IPS-15b (cell line): ENCODE results near the gene ZFYVE27.

Experiments
- H3K27me3 ChIP-seq: one replicate; pipeline ENCODE4 v1.6.1; 2013; ENCODE audit warnings: low read length; ENCODE audit not compliant: control insufficient read depth, insufficient read depth
- H3K36me3 ChIP-seq: one replicate; pipeline ENCODE4 v1.6.1; 2013; ENCODE audit warnings: low read length; ENCODE audit not compliant: control insufficient read depth, insufficient read depth
- H3K4me1 ChIP-seq: one replicate; pipeline ENCODE4 v1.6.1; 2013; ENCODE audit warnings: mild to moderate bottlenecking, low read length; ENCODE audit not compliant: control insufficient read depth, insufficient read depth
- H3K4me3 ChIP-seq: one replicate; pipeline ENCODE4 v1.5.1; 2013; ENCODE audit warnings: low read depth, low read length
- H3K9ac ChIP-seq: one replicate; pipeline ENCODE4 v1.6.1; 2013; ENCODE audit warnings: low read depth, mild to moderate bottlenecking, low read length
- H3K9me3 ChIP-seq: one replicate; pipeline ENCODE4 v1.6.1; 2013; ENCODE audit warnings: mild to moderate bottlenecking, low read length; ENCODE audit not compliant: control insufficient read depth, insufficient read depth

The ZFYVE27 gene

GRCh38 chr10:97791824-97792721 lies 55.1 kb downstream of the ZFYVE27 start:
- no peaks in the 10 kb centered on the region for H3K36me3 ChIP-seq
- H3K4me3 ChIP-seq, result no peak overlapping the region
- H3K27me3 ChIP-seq, result no peaks in the 10 kb centered on the region
- H3K9ac ChIP-seq, result no peak overlapping the region
- H3K9me3 ChIP-seq, result no peaks in the 10 kb centered on the region
- no peaks in the 10 kb centered on the region for H3K4me1 ChIP-seq

DNA sequence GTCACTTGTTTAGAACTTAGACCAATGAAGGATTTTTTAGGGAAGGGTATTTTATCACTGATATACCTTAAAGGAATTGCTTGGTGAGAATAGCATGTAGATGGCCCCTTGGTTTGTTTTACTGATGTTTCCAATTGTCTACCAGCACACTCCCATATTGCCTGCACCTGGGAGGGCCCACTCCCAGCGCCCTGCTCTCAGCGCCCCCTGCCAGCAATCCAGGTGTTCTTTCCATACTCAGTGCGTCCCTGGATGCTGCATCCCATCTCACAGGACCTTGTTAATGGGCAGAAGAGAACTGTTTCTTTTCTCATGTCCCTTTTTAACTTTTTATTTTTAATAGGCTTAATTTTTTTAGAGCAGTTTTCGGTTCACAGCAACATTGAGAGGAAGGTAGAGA lies 59.0 kb downstream of the ZFYVE27 start:
- no peaks in the 10 kb centered on the region for H3K27me3 ChIP-seq

GRCh38 chr10:97796651-97797050 lies 59.7 kb downstream of the ZFYVE27 start:
- no peaks in the 10 kb centered on the region for H3K27me3 ChIP-seq
- no peaks in the 10 kb centered on the region for H3K9me3 ChIP-seq

More for the DNA sequence above, 59.0 kb downstream of the ZFYVE27 start:
- Histone ChIP-seq H3K4me3 (no peak overlapping the region), H3K4me1 (no peaks in the 10 kb centered on the region), H3K9ac (no peak overlapping the region), H3K36me3 (no peaks in the 10 kb centered on the region), H3K9me3 (no peaks in the 10 kb centered on the region)

GRCh38 chr10:97798958-97799610 lies 62.2 kb downstream of the ZFYVE27 start:
- Histone ChIP-seq H3K27me3 (no peaks in the 10 kb centered on the region), H3K4me3 (no peak overlapping the region), H3K36me3 (no peaks in the 10 kb centered on the region), H3K9ac (no peak overlapping the region), H3K9me3 (no peaks in the 10 kb centered on the region), H3K4me1 (no peaks in the 10 kb centered on the region)

More at GRCh38 chr10:97796651-97797050, 59.7 kb downstream of the ZFYVE27 start:
- H3K9ac ChIP-seq, result no peak overlapping the region
- H3K36me3 ChIP-seq, result no peaks in the 10 kb centered on the region
- no peaks in the 10 kb centered on the region for H3K4me1 ChIP-seq
- no peak overlapping the region for H3K4me3 ChIP-seq

DNA sequence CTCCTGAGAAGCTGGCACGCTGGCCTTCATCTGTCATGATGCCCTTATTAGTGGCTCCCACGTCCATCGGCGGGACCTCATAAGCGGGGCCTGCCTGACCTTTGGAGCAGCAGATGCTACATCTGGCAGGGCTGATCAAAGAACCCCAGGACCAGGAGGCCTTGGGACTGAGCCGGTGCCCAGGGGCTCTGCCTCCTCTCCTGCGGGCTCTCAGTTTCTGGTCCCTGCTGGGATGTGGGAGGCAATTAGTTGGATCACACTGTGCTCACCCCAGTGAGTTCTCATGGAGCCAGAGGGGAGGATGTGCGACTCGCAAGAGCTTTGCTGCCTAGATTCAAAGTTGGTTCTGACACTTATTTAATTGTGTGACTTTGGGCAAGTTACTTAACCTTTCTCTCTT lies 63.5 kb downstream of the ZFYVE27 start:
- H3K4me3 ChIP-seq, result no peak overlapping the region
- no peaks in the 10 kb centered on the region for H3K4me1 ChIP-seq
- H3K27me3 ChIP-seq, result no peaks in the 10 kb centered on the region
- H3K9me3 ChIP-seq, result no peaks in the 10 kb centered on the region
- H3K9ac ChIP-seq, result no peak overlapping the region
- H3K36me3 ChIP-seq, result no peaks in the 10 kb centered on the region

DNA sequence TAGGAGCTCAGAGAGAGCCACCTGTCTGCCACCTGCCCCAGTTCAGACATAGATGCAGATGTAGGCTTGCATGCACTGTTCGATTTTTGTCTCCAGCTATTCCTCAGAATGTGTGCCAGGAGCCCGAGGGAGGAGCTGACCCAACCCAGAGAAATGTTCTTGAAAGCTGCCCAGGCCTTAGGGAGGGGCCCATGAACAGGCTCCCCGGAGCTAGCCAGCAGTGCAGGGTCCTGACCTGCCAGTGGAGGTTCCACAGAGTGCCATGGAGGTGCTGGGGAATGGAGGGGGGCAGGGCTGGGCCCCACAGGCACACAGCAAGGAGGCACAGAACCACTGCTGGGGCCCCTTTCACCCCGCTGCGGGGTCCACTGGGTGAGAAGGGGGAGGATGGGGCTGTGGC lies 64.5 kb downstream of the ZFYVE27 start:
- no peak overlapping the region for H3K9ac ChIP-seq
- H3K4me1 ChIP-seq, result peaks cover 8% of the 10 kb centered on the region
- H3K36me3 ChIP-seq, result no peaks in the 10 kb centered on the region
- H3K9me3 ChIP-seq, result no peaks in the 10 kb centered on the region
- H3K4me3 ChIP-seq, result no peak overlapping the region
- H3K27me3 ChIP-seq, result no peaks in the 10 kb centered on the region

DNA sequence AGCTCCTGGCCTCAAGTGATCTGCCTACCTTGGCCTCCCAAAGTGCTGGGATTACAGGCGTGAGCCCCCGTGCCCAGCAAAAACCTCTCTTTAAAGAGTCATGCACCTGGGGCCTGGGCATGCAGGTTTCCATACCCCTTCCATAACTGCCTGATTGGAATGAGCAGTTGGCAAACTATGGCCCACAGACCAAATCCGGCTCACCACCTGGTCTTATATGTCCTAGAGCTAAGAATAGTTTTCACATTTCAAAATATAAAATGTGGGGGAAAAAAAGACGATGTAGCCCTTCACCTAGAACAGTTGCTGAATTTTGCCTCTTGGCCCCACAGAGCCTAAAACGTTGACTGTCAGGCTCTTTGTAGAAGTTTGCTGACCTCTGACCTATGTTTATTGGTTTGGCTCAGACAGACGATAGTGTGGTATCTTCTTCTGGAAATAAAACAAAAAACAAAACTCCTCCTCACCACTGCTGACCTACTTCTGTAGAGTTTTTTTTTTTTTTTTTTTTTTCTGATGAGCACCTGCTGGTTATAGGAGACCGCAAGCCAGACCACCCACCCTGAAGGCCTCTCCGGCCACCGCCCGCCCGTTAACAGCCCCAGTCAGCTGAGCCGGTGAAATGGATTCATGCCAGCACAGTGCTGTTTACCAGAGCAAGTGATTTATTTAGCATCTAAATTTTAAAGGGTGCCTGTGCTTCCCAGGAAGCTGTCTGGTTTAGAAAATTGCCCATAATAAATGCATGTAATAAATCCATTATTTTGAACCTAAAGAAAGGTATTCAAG lies 68.4 kb downstream of the ZFYVE27 start:
- Histone ChIP-seq H3K27me3 (no peaks in the 10 kb centered on the region), H3K4me1 (peaks cover 8% of the 10 kb centered on the region), H3K9me3 (no peaks in the 10 kb centered on the region), H3K9ac (no peak overlapping the region), H3K4me3 (no peak overlapping the region), H3K36me3 (no peaks in the 10 kb centered on the region)

DNA sequence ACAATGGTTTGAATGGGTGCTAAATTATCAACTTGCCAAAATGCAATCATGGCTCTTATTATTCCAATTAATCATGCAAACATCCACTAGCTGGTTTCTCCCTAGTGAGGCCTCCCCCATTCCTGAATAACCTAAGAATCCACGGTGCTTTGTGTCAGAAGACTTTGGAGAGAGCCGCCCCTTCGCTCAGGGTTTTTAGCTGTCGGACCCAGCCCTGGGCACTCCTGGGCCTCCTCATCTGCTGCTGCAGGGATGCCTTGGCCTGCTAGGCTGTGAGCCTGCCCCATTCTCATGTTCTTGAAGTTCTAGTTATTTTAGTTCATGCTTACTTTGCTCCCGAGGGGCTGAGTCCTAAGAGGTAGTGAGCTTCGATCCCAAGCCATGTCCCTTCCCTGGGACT lies 69.0 kb downstream of the ZFYVE27 start:
- H3K9me3 ChIP-seq, result no peaks in the 10 kb centered on the region
- H3K36me3 ChIP-seq, result no peaks in the 10 kb centered on the region
- no peak overlapping the region for H3K9ac ChIP-seq
- no peak overlapping the region for H3K4me3 ChIP-seq
- peaks cover 8% of the 10 kb centered on the region for H3K4me1 ChIP-seq
- no peaks in the 10 kb centered on the region for H3K27me3 ChIP-seq

DNA sequence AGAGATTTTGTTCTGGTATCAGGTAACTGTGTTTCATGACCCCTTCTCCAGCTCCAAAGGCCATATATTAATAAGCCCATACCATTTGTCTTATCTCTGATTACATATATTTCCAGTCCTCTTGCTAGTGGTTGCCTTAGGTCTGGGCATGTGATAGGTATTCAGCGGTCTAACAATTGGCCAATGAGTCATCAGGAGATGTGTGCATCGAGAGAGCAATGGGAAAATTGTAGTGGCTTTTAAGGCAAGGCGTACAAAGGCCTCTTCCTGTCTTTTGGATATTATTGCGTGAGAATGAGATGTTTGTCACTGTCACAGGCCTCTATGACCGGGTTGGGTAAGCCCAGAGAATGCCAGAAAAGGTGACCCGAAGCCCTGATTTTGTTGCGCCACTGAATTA lies 73.5 kb downstream of the ZFYVE27 start:
- peaks cover 8% of the 10 kb centered on the region for H3K4me1 ChIP-seq

More for the DNA sequence above, 73.5 kb downstream of the ZFYVE27 start:
- Histone ChIP-seq H3K9me3 (no peaks in the 10 kb centered on the region), H3K36me3 (no peaks in the 10 kb centered on the region), H3K9ac (no peak overlapping the region), H3K4me3 (no peak overlapping the region), H3K27me3 (no peaks in the 10 kb centered on the region)
